Liver (tissue), 9 donors: ENCODE results near the gene FGF14. TPM values are rescaled to one million over a fixed set of nuclear protein-coding genes. Genes with fewer than 3 reads are reported as not detected.

Source experiments
- DNase-seq: peaks from one replicate; pipeline ENCODE4 v3.0.0-alpha.2; 2017; ENCODE audit warnings: low spot score
- H3K27ac ChIP-seq, 2 donors: one replicate each; pipeline ENCODE4 v1.7.0; 2013; ENCODE audit warnings: inconsistent platforms in 2 of 2, low read length in 2 of 2, control low read depth in 1 of 2, low read depth in 1 of 2, mild to moderate bottlenecking in 1 of 2
- H3K27me3 ChIP-seq, 4 donors: one replicate each; pipeline versions ENCODE4 v1.6.1 to v1.7.0; 2013; ENCODE audit warnings: low read length in 3 of 4, inconsistent platforms in 1 of 4, mild to moderate bottlenecking in 1 of 4, moderate library complexity in 1 of 4; ENCODE audit not compliant: control insufficient read depth in 4 of 4, insufficient read depth in 4 of 4
- H3K36me3 ChIP-seq, 4 donors: one replicate each; pipeline versions ENCODE4 v1.6.1 to v1.7.0; 2013; ENCODE audit warnings: low read length in 3 of 4, mild to moderate bottlenecking in 3 of 4, low read depth in 1 of 4, moderate library complexity in 1 of 4; ENCODE audit not compliant: control insufficient read depth in 4 of 4, insufficient read depth in 3 of 4
- H3K4me1 ChIP-seq, 4 donors: one replicate each; pipeline versions ENCODE4 v1.6.1 to v1.7.0; 2013; ENCODE audit warnings: low read length in 3 of 4, mild to moderate bottlenecking in 3 of 4, moderate library complexity in 1 of 4; ENCODE audit not compliant: control insufficient read depth in 4 of 4, insufficient read depth in 4 of 4
- H3K4me3 ChIP-seq, 3 donors: one replicate each; pipeline versions ENCODE4 v1.6.1 to v1.7.0; 2013; ENCODE audit warnings: low read length in 3 of 3, control low read depth in 1 of 3, low read depth in 1 of 3, mild to moderate bottlenecking in 1 of 3
- H3K9ac ChIP-seq, 2 donors: one replicate each; pipeline ENCODE4 v1.7.0; 2013; ENCODE audit warnings: low read length in 2 of 2, mild to moderate bottlenecking in 2 of 2, moderate library complexity in 2 of 2, control low read depth in 1 of 2, low read depth in 1 of 2
- H3K9me3 ChIP-seq, 4 donors: one replicate each; pipeline versions ENCODE4 v1.6.1 to v1.7.0; 2013; ENCODE audit warnings: low read length in 3 of 4; ENCODE audit not compliant: control insufficient read depth in 4 of 4
- EGR1 ChIP-seq, 2 donors: IDR thresholded peaks; 2 replicates each; pipeline ENCODE4 v1.6.1; 2016 to 2018; ENCODE audit warnings: antibody characterized with exemption in 2 of 2, low read depth in 2 of 2
- FOXA1 ChIP-seq: IDR thresholded peaks from 2 replicates; pipeline ENCODE4 v1.6.1; 2016; ENCODE audit warnings: antibody characterized with exemption
- GABPA ChIP-seq, 2 donors: IDR thresholded peaks in 1 of 2; conservative IDR thresholded peaks in 1 of 2; 2 replicates each; pipeline ENCODE4 v1.6.1; 2016; ENCODE audit warnings: antibody characterized with exemption in 2 of 2, mild to moderate bottlenecking in 1 of 2, moderate library complexity in 1 of 2
- HNF4A ChIP-seq, 2 donors: conservative IDR thresholded peaks; 2 replicates each; pipeline ENCODE4 v1.6.1; 2016; ENCODE audit warnings: antibody characterized with exemption in 2 of 2, mild to moderate bottlenecking in 2 of 2
- NR2F2 ChIP-seq: IDR thresholded peaks from 2 replicates; pipeline ENCODE4 v1.6.1; 2016; ENCODE audit warnings: antibody characterized with exemption
- RXRA ChIP-seq, 2 donors: IDR thresholded peaks; 2 replicates each; pipeline ENCODE4 v1.6.1; 2017 to 2018; ENCODE audit warnings: antibody characterized with exemption in 2 of 2, mild to moderate bottlenecking in 1 of 2
- SP1 ChIP-seq: IDR thresholded peaks from 2 replicates; pipeline ENCODE4 v1.6.1; 2018; ENCODE audit warnings: antibody characterized with exemption, mild to moderate bottlenecking
- TAF1 ChIP-seq: conservative IDR thresholded peaks from 2 replicates; pipeline ENCODE4 v1.6.1; 2016; ENCODE audit warnings: antibody characterized with exemption, mild to moderate bottlenecking
- YY1 ChIP-seq: IDR thresholded peaks from 2 replicates; pipeline ENCODE4 v1.6.1; 2016; ENCODE audit warnings: antibody characterized with exemption, mild to moderate bottlenecking
- WGBS: extraction: QIAGEN DNeasy Blood & Tissue Kit; methylation state at CpG from one replicate; pipeline ENCODE4 v1.1.7; 2013; 5-methylcytosine and 5-hydroxymethylcytosine counted together
- polyA plus RNA-seq, 2 donors: library from polyadenylated mRNA; stranded (reverse) in 1 of 2; unstranded in 1 of 2; fragments of 200-250 nt in 1 of 2; fragments of >200 nt in 1 of 2; fragmentation: Nextera tagmentation in 1 of 2; extraction: Ambion mirVana in 1 of 2; gene quantifications; one replicate each; pipeline versions ENCODE4 v1.2.1 to v1.2.3, GENCODE V29; 2013 to 2015
- total RNA-seq, 2 donors: library from RNA; depleted of rRNA; stranded (reverse); fragments of >200 nt; gene quantifications; one replicate each; pipeline ENCODE4 v1.2.3, GENCODE V29; 2014
- TF ChIP-seq, protein P1 (sequence below): IDR thresholded peaks from 2 replicates; pipeline ENCODE4 v1.6.1; 2016; ENCODE audit warnings: antibody characterized with exemption, mild to moderate bottlenecking
- TF ChIP-seq, protein P2 (sequence below): IDR thresholded peaks from 2 replicates; pipeline ENCODE4 v1.6.1; 2016; ENCODE audit warnings: antibody characterized with exemption
- TF ChIP-seq, protein P3 (sequence below): fragments of 150-350 bp; IDR thresholded peaks from 2 replicates; pipeline ENCODE4 v1.5.1; 2017; ENCODE audit warnings: improper control_type of control experiment, low read depth, low read length; ENCODE audit not compliant: missing input control
- donor health status: healthy.
- donor health status: healthy.
- donor health status: healthy.
- donor health status: healthy.
- donor health status: healthy.

The FGF14 gene
- total and polyA plus RNA-seq, 4 donors: 0.05 to 3.3 (median 1.0) TPM

DNA sequence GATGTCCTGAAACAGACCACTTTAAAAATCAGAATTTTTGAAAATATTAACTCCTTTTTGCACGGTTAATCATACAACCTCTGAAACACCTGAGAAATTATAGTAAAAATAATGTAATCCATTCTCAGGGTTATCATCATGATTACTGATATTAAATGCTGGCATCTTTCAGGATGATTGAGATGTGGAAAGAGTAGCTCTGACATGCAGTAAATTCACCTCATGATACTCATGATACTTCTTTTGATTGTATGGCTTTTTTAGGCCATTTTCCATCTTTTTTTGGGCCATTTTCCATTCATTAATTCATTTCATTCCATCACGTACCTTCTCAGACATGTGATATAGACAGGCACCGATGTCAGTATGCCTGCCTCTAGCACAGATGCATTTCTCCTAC lies 85.1 kb downstream of the FGF14 start:
- TF ChIP-seq, protein P1, sequence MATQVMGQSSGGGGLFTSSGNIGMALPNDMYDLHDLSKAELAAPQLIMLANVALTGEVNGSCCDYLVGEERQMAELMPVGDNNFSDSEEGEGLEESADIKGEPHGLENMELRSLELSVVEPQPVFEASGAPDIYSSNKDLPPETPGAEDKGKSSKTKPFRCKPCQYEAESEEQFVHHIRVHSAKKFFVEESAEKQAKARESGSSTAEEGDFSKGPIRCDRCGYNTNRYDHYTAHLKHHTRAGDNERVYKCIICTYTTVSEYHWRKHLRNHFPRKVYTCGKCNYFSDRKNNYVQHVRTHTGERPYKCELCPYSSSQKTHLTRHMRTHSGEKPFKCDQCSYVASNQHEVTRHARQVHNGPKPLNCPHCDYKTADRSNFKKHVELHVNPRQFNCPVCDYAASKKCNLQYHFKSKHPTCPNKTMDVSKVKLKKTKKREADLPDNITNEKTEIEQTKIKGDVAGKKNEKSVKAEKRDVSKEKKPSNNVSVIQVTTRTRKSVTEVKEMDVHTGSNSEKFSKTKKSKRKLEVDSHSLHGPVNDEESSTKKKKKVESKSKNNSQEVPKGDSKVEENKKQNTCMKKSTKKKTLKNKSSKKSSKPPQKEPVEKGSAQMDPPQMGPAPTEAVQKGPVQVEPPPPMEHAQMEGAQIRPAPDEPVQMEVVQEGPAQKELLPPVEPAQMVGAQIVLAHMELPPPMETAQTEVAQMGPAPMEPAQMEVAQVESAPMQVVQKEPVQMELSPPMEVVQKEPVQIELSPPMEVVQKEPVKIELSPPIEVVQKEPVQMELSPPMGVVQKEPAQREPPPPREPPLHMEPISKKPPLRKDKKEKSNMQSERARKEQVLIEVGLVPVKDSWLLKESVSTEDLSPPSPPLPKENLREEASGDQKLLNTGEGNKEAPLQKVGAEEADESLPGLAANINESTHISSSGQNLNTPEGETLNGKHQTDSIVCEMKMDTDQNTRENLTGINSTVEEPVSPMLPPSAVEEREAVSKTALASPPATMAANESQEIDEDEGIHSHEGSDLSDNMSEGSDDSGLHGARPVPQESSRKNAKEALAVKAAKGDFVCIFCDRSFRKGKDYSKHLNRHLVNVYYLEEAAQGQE: no peak
- TF ChIP-seq YY1 (no peak), GABPA (IDR thresholded peaks at IDR 0.05 in 1 of 2, conservative IDR thresholded peaks at IDR 0.05 in 1 of 2) (no peak), SP1 (no peak)
- TF ChIP-seq, protein P2, sequence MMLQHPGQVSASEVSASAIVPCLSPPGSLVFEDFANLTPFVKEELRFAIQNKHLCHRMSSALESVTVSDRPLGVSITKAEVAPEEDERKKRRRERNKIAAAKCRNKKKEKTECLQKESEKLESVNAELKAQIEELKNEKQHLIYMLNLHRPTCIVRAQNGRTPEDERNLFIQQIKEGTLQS: no peak
- Histone ChIP-seq H3K9ac (no peak overlapping the region), H3K4me3 (no peak overlapping the region), H3K27me3 (no peaks in the 10 kb centered on the region), H3K9me3 (no peaks in the 10 kb centered on the region), H3K4me1 (peaks cover 2 to 5% (median 4%) of the 10 kb centered on the region in 4 donors), H3K27ac (no peak overlapping the region), H3K36me3 (no peaks in the 10 kb centered on the region)
- no peak for DNase-seq
- WGBS: 93% methylated on average over 3 of the region's 3 CpGs

DNA sequence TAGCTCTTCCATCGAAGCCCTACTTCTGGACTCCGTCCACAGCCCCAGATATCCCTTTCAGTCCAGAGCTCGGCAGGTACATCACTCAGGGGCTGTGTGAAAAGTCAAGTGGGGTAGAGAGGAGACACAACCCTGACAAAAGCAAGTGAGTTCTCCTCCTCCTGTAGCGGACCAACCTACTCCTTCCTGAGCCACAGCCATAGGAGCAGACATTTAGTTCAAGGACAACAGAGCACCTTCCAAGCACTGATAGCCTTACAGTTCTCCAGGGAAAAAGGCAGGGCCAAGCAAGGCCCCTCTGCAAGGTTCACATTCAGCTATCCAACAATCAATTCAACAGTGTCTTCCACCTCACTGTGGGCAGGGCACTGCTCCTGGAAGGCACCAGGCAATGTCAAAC lies 89.0 kb downstream of the FGF14 start:
- WGBS: 85% methylated on average over 4 of the region's 4 CpGs
- H3K27ac ChIP-seq: no peak overlapping the region
- no peak for DNase-seq

More for the DNA sequence above, 89.0 kb downstream of the FGF14 start:
- Histone ChIP-seq H3K9me3 (no peaks in the 10 kb centered on the region), H3K4me1 (no peaks in the 10 kb centered on the region), H3K36me3 (no peaks in the 10 kb centered on the region), H3K9ac (no peak overlapping the region), H3K27me3 (no peaks in the 10 kb centered on the region), H3K4me3 (no peak overlapping the region)
- TF ChIP-seq HNF4A (conservative IDR thresholded peaks at IDR 0.05): no peak
- TF ChIP-seq, protein P1: no peak
- TF ChIP-seq NR2F2: no peak
- TF ChIP-seq FOXA1: no peak
- TF ChIP-seq SP1: no peak
- TF ChIP-seq RXRA (IDR thresholded peaks at IDR 0.05): no peak
- TF ChIP-seq, protein P2: no peak
- TF ChIP-seq TAF1: no peak
- TF ChIP-seq, protein P3, sequence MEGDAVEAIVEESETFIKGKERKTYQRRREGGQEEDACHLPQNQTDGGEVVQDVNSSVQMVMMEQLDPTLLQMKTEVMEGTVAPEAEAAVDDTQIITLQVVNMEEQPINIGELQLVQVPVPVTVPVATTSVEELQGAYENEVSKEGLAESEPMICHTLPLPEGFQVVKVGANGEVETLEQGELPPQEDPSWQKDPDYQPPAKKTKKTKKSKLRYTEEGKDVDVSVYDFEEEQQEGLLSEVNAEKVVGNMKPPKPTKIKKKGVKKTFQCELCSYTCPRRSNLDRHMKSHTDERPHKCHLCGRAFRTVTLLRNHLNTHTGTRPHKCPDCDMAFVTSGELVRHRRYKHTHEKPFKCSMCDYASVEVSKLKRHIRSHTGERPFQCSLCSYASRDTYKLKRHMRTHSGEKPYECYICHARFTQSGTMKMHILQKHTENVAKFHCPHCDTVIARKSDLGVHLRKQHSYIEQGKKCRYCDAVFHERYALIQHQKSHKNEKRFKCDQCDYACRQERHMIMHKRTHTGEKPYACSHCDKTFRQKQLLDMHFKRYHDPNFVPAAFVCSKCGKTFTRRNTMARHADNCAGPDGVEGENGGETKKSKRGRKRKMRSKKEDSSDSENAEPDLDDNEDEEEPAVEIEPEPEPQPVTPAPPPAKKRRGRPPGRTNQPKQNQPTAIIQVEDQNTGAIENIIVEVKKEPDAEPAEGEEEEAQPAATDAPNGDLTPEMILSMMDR: no peak
- no peak for TF ChIP-seq EGR1 (IDR thresholded peaks at IDR 0.05; ENCODE audit: low read depth in 2 of 2)
- no peak for TF ChIP-seq GABPA (IDR thresholded peaks at IDR 0.05 in 1 of 2, conservative IDR thresholded peaks at IDR 0.05 in 1 of 2)
- no peak for TF ChIP-seq YY1
